IPS-18c (cell line): ENCODE measurements around the gene ROBO1.

Experiments used
- H3K4me3 ChIP-seq: 2 replicates; pipeline ENCODE4 v1.7.0; 2013; ENCODE audit warnings: low read depth, mild to moderate bottlenecking, low read length, moderate library complexity; ENCODE audit not compliant: insufficient read depth
- H3K9me3 ChIP-seq: one replicate; pipeline ENCODE4 v1.6.1; 2013; ENCODE audit warnings: mild to moderate bottlenecking, low read length, moderate library complexity; ENCODE audit not compliant: control insufficient read depth, insufficient read depth

Gene ROBO1

DNA sequence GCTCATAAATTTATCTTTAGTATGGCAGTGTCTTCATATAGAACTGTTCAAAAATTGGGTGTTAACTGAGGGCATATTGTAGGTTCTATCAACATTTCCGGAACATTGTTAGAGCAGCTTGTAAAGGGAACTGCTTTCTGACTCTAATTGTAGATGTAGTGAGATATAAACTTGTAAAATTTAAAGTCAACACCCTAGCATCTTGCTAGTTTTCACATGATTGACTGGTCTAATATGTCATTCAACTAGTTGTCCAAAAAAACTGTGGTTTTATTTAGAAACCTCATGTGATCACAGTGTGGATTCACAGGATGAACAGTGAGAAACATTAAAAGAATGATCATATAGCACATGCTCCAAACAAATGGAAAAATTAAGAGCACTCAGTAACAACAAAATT, 607.4 kb downstream of the ROBO1 start:
- Histone ChIP-seq H3K4me3 (no peak overlapping the region), H3K9me3 (no peaks in the 10 kb centered on the region)

DNA sequence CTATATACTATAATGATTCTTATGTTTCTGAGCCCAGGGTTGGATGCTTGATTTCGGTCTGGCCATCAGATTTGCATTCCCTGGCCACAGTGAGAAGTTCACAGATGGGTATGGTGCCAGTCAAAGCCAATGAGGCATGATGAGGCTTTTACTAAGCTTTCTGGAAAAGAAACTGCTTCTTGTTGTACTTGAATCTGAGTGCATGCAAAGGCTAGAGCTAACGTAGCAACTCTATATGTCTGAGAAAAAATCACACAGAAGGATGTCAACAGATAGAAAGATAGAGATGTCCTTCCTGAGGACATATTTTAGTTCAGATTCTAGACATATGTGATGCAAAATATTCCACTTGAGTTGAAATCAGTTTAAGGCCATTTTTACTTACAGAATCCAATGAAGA, 608.1 kb downstream of the ROBO1 start:
- Histone ChIP-seq H3K9me3 (no peaks in the 10 kb centered on the region), H3K4me3 (no peak overlapping the region)

DNA sequence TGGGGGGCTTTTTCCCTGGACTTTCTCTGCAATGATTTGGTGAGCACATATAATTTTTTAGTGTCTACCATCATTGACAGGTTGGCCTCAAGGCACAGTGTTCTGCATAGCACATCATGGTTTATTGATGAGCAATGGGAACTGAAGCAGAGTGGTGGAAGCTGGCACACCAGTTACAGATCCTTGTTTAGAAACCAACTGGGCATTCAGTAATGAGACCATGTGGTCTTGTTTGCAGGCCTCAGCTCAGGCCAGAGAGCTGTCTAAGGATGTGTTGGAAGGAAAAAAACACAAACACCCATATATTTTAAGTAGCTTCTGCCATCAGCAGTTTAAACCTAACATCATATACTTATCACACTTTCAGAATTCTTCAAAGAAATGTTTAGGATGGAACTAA, 610.6 kb downstream of the ROBO1 start:
- no peak overlapping the region for H3K4me3 ChIP-seq
- H3K9me3 ChIP-seq, result no peaks in the 10 kb centered on the region

DNA sequence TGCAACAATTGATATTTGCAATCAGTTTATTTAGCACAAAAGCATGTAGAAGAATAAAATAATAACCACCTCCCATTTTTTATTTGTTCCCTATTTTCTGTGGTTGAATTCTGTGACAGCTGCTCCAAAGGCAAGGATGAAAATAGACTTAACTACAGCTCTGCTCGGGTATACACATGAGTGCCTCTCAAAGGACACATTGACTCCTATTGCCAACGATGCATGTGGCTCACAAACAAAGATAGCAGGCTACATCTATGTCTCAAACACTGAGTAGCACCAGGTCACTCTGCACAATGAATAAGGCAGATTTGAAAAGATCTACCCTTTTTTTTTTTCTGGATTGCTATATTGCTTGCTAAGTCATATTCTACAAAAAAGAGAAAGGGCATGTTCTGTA, 612.9 kb downstream of the ROBO1 start:
- Histone ChIP-seq H3K9me3 (no peaks in the 10 kb centered on the region), H3K4me3 (no peak overlapping the region)

DNA sequence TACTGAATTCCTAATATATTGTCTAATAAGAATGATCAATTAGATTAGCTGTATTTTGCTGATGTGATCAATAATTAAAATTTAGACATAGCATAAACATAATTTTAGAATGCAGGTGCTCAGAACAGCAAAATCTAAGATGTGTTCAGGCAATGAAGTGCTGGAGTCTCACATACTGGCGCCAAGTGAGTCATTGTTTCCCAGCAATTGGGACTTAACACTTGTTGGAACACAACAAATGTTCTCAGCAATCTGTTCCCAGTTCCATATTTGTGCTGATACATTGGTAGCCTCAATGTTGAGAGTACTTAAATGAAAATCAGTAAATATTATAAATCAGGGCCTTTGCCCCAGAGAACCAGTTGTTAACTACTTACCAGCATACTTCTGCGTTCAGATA, 619.0 kb downstream of the ROBO1 start:
- Histone ChIP-seq H3K9me3 (no peaks in the 10 kb centered on the region), H3K4me3 (no peak overlapping the region)

DNA sequence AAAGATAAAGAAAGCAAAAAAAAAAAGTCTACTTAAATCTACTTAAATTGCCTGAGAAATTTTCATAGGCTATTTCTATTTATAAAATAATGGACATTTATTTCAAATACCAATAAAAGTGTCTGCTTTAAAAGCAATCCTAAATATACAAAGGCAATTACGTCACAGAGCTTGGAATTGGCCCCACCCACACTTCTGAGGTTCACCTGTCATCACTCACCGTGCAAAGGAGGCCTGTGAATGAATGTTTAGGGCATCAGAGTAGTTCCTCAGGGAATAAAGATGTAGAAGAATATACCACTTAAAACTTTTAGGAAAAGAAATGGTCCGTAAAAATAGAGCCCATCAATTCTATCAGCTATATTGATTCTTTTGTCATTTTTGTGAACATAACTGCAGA, 621.8 kb downstream of the ROBO1 start:
- Histone ChIP-seq H3K9me3 (no peaks in the 10 kb centered on the region), H3K4me3 (no peak overlapping the region)

DNA sequence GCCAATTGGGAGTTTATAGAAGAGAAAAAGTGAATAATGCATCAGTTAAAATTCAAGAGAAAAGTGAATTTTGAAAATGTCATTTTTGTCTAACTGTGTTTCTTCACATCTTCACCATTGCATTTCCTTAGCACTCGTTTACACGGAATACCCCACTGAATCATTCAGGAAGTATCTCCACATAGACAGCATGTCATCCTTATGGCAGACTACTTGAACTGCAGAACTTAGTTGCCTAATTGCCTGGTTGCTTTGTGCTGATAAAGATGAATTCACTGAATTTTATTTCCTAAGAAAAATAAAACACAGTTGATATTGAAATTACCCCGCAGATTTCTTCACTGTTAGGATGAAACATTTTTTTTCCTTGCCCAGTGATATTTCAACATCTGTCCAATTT, 627.1 kb downstream of the ROBO1 start:
- Histone ChIP-seq H3K4me3 (no peak overlapping the region), H3K9me3 (no peaks in the 10 kb centered on the region)

DNA sequence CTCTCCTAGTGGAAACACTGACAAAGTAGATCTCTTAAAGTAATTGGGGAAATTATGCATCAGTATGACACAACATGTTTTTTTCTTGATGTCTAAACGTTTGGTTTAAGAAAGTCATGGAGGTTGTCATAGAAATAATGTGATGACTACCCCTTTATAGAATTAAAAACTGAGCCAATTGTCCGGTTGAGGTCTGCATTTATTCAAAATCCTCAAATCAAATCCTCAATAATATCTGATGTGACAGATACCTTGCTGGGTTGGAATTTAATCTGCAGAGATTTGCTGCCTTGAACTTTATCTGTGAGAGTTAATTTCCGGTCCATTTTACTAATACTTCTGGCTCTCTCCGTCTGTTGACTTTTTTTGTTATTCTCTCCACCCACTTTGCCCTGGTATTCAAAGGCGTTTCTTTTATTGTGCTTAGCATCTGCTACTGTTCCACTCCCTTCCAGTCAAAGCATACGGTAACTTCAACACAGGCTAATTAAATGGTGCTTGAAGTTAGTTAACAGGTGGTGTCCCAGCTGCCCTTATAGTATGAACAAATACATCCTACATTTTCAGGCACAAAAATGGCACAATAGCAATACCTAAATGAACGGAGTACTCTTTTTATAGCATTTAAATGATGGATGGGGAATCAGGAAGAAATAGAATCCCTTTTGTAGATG, 628.3 kb downstream of the ROBO1 start:
- no peaks in the 10 kb centered on the region for H3K9me3 ChIP-seq

DNA sequence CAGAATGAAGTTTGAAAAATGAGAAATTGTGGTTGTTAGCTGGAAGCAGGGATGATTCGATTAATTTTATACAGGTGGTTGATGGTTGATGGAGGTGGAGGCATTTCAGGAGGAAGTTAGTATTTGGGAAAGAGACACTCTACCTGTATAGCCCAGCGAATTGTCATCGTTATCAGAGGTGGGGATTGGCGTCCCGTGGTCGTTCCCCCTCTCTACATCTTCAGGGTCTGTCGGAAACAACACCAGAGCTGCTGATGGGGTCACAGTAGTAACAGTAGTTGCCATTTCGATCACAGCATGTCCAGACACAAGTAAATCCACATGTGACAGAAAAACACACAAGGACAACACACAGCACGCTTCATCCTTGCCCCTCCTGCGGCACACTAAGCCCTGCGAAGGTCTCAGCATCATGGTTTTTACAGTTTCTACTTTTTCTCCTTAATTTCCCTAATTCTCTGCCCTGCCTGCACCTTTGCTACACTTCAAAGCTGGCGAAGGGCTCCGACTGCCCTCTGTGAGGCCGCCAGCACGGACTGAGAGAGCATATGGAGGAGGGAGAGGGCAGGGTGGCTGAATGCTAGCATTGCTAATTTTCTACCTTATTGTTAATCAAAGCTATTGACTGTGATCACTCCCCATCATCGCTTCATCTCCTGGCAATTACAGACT, 642.3 kb downstream of the ROBO1 start:
- no peak overlapping the region for H3K4me3 ChIP-seq
- no peaks in the 10 kb centered on the region for H3K9me3 ChIP-seq

More for the DNA sequence above, 628.3 kb downstream of the ROBO1 start:
- H3K4me3 ChIP-seq, result no peak overlapping the region

DNA sequence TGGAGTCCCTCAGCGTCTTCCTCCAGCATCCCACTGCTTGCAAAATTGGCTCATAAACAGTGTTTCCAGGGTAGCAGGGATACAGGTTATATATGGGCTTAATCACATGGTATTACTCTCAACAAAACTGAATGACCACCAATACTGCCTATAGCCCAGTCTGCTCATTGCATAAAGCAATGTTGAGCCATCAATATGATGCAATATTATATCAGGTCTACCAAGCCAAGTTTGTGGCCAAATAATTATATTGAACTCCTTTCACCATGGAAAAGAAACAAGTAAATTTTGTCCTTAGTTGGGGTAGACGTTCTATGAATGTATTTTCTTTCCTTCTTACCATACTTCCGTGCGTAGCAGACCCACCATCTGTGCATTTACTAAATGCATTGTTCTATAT, 652.3 kb downstream of the ROBO1 start:
- H3K4me3 ChIP-seq, result no peak overlapping the region
- peaks cover 2% of the 10 kb centered on the region for H3K9me3 ChIP-seq

DNA sequence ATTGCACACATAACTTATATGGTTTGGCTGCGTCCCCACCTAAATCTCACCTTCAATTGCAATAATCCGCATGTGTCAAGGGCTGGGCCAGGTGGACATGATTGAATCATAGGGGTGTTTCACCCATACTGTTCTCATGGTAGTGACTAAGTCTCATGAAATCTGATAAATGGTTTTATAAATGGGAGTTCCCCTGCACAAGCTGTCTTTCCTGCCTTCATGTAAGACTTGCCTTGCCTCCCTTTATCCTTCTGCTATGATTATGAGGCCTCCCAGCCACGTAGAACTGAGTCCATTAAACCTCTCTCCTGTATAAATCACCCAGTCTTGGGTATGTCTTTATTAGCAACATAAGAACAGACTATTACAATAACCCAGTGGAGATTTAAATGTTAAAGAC, 653.9 kb downstream of the ROBO1 start:
- Histone ChIP-seq H3K4me3 (no peak overlapping the region), H3K9me3 (no peaks in the 10 kb centered on the region)

DNA sequence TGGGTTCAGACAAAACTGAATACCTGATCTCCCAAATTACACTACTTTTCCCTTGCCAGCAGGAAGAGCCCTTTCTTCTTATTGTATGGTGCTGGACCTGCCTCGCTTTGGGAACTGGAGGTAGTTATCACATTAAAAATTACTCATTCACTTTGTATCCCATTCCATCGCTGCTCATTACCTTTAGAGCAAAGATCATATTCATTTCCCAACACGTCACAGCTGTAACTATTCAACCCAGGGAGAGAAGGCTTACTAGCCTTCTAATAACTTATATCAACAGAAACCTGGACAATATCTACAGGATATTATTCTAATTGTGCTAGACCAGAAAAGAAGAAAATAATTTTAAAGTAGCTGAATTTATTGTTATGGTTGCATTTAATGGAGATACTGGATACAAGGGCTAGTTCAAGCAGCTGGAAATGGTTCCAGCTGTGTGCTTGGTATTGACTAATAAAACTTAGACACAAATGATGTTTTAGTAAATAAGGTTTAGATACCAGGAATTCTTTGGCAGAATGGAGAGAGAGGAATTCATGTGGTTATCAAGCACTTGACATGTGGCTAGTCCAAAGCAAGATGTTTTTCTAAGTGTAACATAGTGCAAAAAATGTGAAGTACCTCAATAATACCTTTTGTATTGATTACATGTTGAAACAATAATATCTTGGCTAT, 656.3 kb downstream of the ROBO1 start:
- no peak overlapping the region for H3K4me3 ChIP-seq
- no peaks in the 10 kb centered on the region for H3K9me3 ChIP-seq

DNA sequence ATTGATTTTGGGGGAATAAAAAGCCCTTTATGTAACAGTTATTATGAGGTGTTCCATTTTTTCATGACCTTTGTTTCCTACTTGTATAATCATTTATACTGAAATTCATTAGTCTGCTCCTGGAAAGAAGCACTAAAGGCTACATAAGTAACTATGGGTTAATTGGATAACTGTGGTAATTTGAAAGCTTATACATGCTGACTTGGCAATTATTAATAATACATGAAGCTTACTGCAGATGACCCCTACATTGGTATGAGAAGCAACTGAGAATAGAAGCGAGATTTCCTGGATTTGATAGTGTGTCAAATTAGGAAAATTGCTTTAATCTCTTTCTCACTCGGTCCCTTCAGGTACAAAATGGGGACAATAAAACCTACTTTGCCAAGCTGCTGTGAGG, 658.0 kb downstream of the ROBO1 start:
- Histone ChIP-seq H3K9me3 (no peaks in the 10 kb centered on the region), H3K4me3 (no peak overlapping the region)

DNA sequence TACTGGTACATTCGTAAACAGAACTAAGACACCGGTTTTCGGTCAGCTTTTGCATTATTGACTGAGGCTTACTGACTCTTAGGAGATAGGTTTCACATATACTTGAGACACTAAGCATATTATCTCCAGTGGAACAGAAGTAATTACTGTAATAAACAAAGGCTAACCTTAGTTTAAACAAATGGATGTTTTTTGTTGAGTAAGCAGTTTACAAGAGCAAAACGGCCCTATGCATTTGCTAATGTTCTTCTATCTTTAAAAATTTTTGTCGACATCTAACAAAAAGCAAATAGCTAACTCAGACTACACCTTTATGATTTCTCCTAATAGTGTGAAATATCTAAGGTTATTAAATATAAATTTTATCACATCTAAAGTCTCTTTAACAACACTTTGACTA, 664.5 kb downstream of the ROBO1 start:
- no peaks in the 10 kb centered on the region for H3K9me3 ChIP-seq
- no peak overlapping the region for H3K4me3 ChIP-seq

DNA sequence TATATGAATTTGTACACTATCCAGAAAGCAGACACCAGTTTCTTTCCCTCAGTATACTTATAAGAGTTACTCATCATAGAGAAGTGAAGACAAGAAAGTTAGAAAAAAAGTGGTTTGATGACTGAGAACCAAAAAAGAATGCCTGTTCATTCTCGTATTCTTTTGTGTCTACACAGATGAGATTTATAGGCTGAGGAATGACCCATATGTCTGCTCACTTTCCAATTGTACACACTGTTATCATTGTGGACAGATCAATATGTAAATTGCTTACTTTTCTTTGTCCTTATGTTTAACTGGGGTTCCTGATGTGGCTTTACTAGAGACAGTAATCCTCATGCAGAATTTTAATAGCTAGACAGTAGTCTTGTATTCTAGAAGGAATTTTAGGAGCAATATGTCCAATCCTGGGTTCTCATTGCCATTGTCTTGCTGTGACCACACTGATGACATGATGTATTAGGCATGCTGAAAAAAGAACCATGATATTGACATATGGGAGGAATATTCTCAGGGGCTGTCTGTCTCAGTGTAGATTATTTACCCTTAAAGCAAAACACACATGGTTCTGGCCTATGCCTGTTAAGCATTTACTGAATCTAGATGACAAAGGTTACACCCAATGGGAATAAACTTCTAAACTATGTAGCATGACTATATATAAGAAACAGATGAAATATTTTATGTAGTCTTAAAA, 669.7 kb downstream of the ROBO1 start:
- Histone ChIP-seq H3K4me3 (no peak overlapping the region), H3K9me3 (no peaks in the 10 kb centered on the region)

DNA sequence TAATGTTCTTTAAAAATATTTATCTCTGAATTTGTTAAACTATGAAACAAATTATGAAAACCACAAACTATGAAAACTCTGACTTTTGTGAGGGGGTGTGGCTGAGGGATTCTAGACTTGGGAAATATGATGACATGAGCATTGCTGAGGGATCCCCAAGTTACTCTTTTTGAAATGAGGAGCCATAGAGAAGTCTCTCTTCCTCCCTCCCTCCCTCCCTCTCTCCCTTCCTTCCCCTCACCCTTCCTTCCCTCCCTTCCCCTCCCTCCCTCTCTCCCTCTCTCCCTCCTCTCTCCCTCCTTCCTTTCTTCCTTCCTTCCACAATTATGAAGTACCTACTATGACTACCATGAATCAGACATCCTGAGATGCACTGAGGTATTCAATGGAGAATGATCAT, 673.1 kb downstream of the ROBO1 start:
- Histone ChIP-seq H3K4me3 (no peak overlapping the region), H3K9me3 (no peaks in the 10 kb centered on the region)

DNA sequence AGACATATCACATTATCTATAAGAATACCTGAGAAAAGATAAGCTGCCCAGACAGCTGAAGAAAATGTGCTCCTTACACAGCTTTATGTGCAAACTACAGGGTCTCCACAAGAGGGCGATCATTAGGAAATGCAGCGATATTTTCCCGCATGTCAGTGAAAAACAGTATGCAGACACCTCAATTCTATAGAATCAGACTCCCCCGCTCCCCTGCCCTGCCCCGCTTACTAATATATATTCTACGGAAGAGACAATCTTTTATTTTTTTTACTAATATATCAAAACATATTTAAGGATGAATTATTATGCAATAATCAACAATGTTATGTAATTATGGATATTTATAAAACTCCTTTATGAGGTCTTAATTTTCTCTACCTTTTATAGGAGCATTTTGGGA, 681.3 kb downstream of the ROBO1 start:
- Histone ChIP-seq H3K4me3 (no peak overlapping the region), H3K9me3 (no peaks in the 10 kb centered on the region)

DNA sequence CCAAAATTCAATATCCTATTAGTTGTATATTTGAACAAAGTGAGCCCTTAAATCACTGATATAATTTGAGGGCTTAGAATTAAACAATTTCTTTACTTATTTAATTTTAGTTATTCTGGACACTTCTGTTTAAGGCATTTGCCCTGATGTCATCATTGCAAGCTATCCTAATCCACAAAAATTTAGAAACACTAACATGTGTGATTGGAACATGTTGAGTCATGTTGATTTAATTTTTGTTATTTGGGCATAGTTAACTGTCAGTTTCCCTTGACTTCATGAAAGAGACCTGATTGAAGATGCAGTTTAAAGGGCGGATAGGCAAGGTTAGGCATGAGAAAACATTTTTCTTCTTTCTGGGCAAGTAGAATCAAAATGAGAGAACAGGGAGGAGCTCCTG, 682.6 kb downstream of the ROBO1 start:
- no peak overlapping the region for H3K4me3 ChIP-seq
- H3K9me3 ChIP-seq, result no peaks in the 10 kb centered on the region
